HEK293 (cell line): ENCODE measurements around the gene L3MBTL1.

Source experiments
- CTCF ChIA-PET: fragments of 350-600 bp; formaldehyde crosslinking; extraction: SDS; loops from one replicate; lab custom pipeline; 2021; ENCODE audit warnings: antibody characterized with exemption; lab: Yijun Ruan, JAX
- POLR2A ChIA-PET: fragments of 300-600 bp; formaldehyde crosslinking; extraction: SDS; loops from one replicate; lab custom pipeline; 2020; ENCODE audit warnings: antibody characterized with exemption, inconsistent platforms; lab: Yijun Ruan, JAX
- H3K27ac ChIP-seq: fragments of 200-500 bp; sonication (Bioruptor generic); 2 replicates; pipeline ENCODE4 v1.5.1; 2014; ENCODE audit warnings: low read depth, low read length, control low read depth, inconsistent platforms; ENCODE audit errors: extremely low read depth
- H3K36me3 ChIP-seq, 2 experiments: fragments of 200-500 bp in 1 of 2; sonication (Bioruptor generic) in 1 of 2; 1 replicate in 1 of 2; 2 replicates in 1 of 2; pipeline ENCODE4 v1.5.1; 2014 to 2017; ENCODE audit warnings: inconsistent platforms in 2 of 2, low read length in 2 of 2; ENCODE audit not compliant: control insufficient read depth in 2 of 2, insufficient read depth in 1 of 2
- H3K4me1 ChIP-seq: fragments of 200-500 bp; sonication (Bioruptor generic); 2 replicates; pipeline ENCODE4 v1.5.1; 2014; ENCODE audit warnings: mild to moderate bottlenecking, low read length, inconsistent platforms; ENCODE audit not compliant: control insufficient read depth, insufficient read depth
- H3K4me3 ChIP-seq: 2 replicates; pipeline ENCODE4 v1.5.1; 2011; ENCODE audit warnings: low read depth, mild to moderate bottlenecking, control low read depth, low read length, moderate library complexity
- H3K9me3 ChIP-seq: fragments of 200-500 bp; sonication (Bioruptor generic); 2 replicates; pipeline ENCODE4 v1.5.1; 2014; ENCODE audit warnings: low read depth, low read length, inconsistent platforms; ENCODE audit not compliant: control insufficient read depth, insufficient read depth
- KLF1 ChIP-seq: fragments of 450-650 bp; formaldehyde crosslinking; IDR thresholded peaks from 2 replicates; pipeline ENCODE4 v1.5.1; 2016; ENCODE audit warnings: missing biosample characterization, missing genetic modification characterization
- SALL2 ChIP-seq: fragments of 450-650 bp; formaldehyde crosslinking; IDR thresholded peaks from 2 replicates; pipeline ENCODE4 v1.5.0; 2017; ENCODE audit warnings: missing biosample characterization, mild to moderate bottlenecking, missing genetic modification characterization, borderline replicate concordance
- ZBTB48 ChIP-seq: fragments of 450-650 bp; formaldehyde crosslinking; IDR thresholded peaks from 2 replicates; pipeline ENCODE4 v1.5.1; 2016; ENCODE audit warnings: missing biosample characterization, missing genetic modification characterization
- ZNF155 ChIP-seq: fragments of 450-650 bp; formaldehyde crosslinking; IDR thresholded peaks from 2 replicates; pipeline ENCODE4 v1.5.1; 2016; ENCODE audit warnings: missing biosample characterization, missing genetic modification characterization
- ZNF157 ChIP-seq: fragments of 450-650 bp; formaldehyde crosslinking; IDR thresholded peaks from 2 replicates; pipeline ENCODE4 v1.5.1; 2016; ENCODE audit warnings: missing biosample characterization, missing genetic modification characterization
- ZNF221 ChIP-seq: fragments of 450-650 bp; formaldehyde crosslinking; IDR thresholded peaks from 2 replicates; pipeline ENCODE4 v1.5.1; 2017; ENCODE audit warnings: missing biosample characterization, missing genetic modification characterization, borderline replicate concordance
- ZNF48 ChIP-seq: fragments of 450-650 bp; formaldehyde crosslinking; IDR thresholded peaks from 2 replicates; pipeline ENCODE4 v1.5.1; 2016; ENCODE audit warnings: missing biosample characterization, missing genetic modification characterization
- ZNF510 ChIP-seq: fragments of 450-650 bp; formaldehyde crosslinking; IDR thresholded peaks from 2 replicates; pipeline ENCODE4 v1.5.1; 2018; ENCODE audit warnings: mild to moderate bottlenecking, missing genetic modification characterization, missing biosample characterization; ENCODE audit not compliant: insufficient replicate concordance
- ZNF571 ChIP-seq: fragments of 450-650 bp; formaldehyde crosslinking; IDR thresholded peaks from 2 replicates; pipeline ENCODE4 v1.5.0; 2017; ENCODE audit warnings: missing biosample characterization, missing genetic modification characterization
- ZNF596 ChIP-seq: fragments of 450-650 bp; IDR thresholded peaks from 2 replicates; pipeline ENCODE4 v1.5.0; 2018; ENCODE audit warnings: missing biosample characterization, mild to moderate bottlenecking, missing genetic modification characterization, moderate library complexity
- TF ChIP-seq, protein P1 (sequence below): fragments of 450-650 bp; formaldehyde crosslinking; IDR thresholded peaks from 2 replicates; pipeline ENCODE4 v1.5.1; 2016; ENCODE audit warnings: missing biosample characterization, missing genetic modification characterization
- TF ChIP-seq, protein P2 (sequence below): fragments of 450-650 bp; formaldehyde crosslinking; IDR thresholded peaks from 2 replicates; pipeline ENCODE4 v1.5.1; 2017; ENCODE audit warnings: missing biosample characterization, mild to moderate bottlenecking, missing genetic modification characterization, moderate library complexity
- TF ChIP-seq, protein P3 (sequence below): fragments of 450-650 bp; formaldehyde crosslinking; IDR thresholded peaks from 2 replicates; pipeline ENCODE4 v1.5.1; 2016; ENCODE audit warnings: missing biosample characterization, missing genetic modification characterization, borderline replicate concordance
- TF ChIP-seq, protein P4 (sequence below): fragments of 450-650 bp; formaldehyde crosslinking; IDR thresholded peaks from 2 replicates; pipeline ENCODE4 v1.5.1; 2016; ENCODE audit warnings: missing biosample characterization, missing genetic modification characterization

L3MBTL1 gene

DNA sequence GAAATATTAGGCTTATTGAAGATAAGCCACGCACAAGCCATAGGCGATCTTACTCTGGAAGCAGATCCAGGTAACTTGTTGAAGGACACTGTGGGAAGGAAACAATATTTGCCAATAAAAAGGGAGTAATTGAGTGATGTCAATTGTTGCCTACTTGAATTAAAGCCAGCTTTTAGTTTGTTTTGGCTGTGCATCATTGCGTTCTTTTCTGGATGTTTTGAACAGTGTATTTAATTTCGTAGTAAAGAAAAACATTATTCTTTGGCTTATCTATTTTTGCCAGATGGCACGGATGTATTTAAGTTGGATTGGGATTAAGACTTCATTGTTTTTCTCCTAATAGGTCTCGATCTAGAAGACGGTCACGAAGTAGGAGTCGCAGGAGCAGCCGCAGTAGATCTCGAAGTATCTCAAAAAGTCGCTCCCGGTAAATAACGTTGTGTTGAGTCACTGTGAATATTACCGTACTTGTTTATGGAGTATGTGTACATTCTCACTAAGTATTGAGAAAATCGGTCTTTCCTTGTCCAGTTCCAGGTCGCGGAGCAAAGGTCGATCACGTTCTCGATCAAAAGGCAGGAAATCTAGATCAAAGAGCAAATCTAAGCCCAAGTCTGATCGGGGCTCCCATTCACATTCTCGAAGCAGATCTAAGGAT lies 47.2 kb upstream of the L3MBTL1 start:
- ChIA-PET CTCF (interaction anchor here (0.6 kb wide), 1 partner anchor 295 kb away, joined by 4 read pairs; no protein-coding TSS in a partner anchor), POLR2A (interaction anchor here (2.3 kb wide), 1 partner anchor 54 kb away, joined by 5 read pairs; no protein-coding TSS in a partner anchor)
- peaks cover 48 to 65% of the 10 kb centered on the region in 2 experiments for H3K36me3 ChIP-seq
- no peaks in the 10 kb centered on the region for H3K9me3 ChIP-seq
- no peak for TF ChIP-seq ZBTB48 (tag by site-specific recombination)
- TF ChIP-seq, protein P1, sequence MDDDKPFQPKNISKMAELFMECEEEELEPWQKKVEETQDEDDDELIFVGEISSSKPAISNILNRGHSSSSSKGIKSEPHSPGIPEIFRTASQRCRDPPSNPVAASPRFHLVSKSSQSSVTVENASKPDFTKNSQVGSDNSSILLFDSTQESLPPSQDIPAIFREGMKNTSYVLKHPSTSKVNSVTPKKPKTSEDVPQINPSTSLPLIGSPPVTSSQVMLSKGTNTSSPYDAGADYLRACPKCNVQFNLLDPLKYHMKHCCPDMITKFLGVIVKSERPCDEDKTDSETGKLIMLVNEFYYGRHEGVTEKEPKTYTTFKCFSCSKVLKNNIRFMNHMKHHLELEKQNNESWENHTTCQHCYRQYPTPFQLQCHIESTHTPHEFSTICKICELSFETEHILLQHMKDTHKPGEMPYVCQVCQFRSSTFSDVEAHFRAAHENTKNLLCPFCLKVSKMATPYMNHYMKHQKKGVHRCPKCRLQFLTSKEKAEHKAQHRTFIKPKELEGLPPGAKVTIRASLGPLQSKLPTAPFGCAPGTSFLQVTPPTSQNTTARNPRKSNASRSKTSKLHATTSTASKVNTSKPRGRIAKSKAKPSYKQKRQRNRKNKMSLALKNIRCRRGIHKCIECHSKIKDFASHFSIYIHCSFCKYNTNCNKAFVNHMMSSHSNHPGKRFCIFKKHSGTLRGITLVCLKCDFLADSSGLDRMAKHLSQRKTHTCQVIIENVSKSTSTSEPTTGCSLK (tag by site-specific recombination): no peak
- no peak for TF ChIP-seq ZNF221
- no peak for TF ChIP-seq ZNF155 (tag by site-specific recombination)
- TF ChIP-seq, protein P2, sequence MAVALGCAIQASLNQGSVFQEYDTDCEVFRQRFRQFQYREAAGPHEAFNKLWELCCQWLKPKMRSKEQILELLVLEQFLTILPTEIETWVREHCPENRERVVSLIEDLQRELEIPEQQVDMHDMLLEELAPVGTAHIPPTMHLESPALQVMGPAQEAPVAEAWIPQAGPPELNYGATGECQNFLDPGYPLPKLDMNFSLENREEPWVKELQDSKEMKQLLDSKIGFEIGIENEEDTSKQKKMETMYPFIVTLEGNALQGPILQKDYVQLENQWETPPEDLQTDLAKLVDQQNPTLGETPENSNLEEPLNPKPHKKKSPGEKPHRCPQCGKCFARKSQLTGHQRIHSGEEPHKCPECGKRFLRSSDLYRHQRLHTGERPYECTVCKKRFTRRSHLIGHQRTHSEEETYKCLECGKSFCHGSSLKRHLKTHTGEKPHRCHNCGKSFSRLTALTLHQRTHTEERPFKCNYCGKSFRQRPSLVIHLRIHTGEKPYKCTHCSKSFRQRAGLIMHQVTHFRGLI: no peak
- TF ChIP-seq, protein P3, sequence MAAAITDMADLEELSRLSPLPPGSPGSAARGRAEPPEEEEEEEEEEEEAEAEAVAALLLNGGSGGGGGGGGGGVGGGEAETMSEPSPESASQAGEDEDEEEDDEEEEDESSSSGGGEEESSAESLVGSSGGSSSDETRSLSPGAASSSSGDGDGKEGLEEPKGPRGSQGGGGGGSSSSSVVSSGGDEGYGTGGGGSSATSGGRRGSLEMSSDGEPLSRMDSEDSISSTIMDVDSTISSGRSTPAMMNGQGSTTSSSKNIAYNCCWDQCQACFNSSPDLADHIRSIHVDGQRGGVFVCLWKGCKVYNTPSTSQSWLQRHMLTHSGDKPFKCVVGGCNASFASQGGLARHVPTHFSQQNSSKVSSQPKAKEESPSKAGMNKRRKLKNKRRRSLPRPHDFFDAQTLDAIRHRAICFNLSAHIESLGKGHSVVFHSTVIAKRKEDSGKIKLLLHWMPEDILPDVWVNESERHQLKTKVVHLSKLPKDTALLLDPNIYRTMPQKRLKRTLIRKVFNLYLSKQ (tag by site-specific recombination): no peak
- TF ChIP-seq ZNF571 (tag by site-specific recombination): no peak
- TF ChIP-seq ZNF157 (tag by site-specific recombination): no peak
- no peak for TF ChIP-seq ZNF510 (tag by site-specific recombination)
- TF ChIP-seq, protein P4, sequence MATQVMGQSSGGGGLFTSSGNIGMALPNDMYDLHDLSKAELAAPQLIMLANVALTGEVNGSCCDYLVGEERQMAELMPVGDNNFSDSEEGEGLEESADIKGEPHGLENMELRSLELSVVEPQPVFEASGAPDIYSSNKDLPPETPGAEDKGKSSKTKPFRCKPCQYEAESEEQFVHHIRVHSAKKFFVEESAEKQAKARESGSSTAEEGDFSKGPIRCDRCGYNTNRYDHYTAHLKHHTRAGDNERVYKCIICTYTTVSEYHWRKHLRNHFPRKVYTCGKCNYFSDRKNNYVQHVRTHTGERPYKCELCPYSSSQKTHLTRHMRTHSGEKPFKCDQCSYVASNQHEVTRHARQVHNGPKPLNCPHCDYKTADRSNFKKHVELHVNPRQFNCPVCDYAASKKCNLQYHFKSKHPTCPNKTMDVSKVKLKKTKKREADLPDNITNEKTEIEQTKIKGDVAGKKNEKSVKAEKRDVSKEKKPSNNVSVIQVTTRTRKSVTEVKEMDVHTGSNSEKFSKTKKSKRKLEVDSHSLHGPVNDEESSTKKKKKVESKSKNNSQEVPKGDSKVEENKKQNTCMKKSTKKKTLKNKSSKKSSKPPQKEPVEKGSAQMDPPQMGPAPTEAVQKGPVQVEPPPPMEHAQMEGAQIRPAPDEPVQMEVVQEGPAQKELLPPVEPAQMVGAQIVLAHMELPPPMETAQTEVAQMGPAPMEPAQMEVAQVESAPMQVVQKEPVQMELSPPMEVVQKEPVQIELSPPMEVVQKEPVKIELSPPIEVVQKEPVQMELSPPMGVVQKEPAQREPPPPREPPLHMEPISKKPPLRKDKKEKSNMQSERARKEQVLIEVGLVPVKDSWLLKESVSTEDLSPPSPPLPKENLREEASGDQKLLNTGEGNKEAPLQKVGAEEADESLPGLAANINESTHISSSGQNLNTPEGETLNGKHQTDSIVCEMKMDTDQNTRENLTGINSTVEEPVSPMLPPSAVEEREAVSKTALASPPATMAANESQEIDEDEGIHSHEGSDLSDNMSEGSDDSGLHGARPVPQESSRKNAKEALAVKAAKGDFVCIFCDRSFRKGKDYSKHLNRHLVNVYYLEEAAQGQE: no peak
- H3K27ac ChIP-seq: no peak overlapping the region
- no peaks in the 10 kb centered on the region for H3K4me1 ChIP-seq
- no peak overlapping the region for H3K4me3 ChIP-seq

DNA sequence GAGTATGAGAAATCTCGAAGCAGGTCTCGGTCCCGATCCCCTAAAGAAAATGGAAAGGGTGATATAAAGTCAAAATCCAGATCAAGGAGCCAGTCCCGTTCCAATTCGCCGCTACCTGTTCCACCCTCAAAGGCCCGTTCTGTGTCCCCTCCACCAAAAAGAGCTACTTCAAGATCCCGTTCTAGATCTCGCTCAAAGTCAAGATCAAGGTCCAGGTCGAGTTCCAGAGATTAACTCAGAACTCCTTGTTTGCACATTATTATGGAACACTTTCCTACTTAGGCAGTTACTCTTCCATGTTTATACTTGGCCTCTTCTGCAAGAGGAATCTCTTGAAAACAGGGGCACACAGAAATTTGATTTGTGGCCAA lies 46.7 kb upstream of the L3MBTL1 start:
- CTCF ChIA-PET: interaction anchor here (0.6 kb wide), 1 partner anchor 294 kb away, joined by 4 read pairs; no protein-coding TSS in a partner anchor
- H3K36me3 ChIP-seq: peaks cover 51 to 70% of the 10 kb centered on the region in 2 experiments
- no peaks in the 10 kb centered on the region for H3K9me3 ChIP-seq
- no peak overlapping the region for H3K27ac ChIP-seq
- peak; percentile 51; the same call in 1 of the 2 replicates for TF ChIP-seq ZNF596
- TF ChIP-seq SALL2 (tag by site-specific recombination): no peak
- no peak for TF ChIP-seq ZNF48 (tag by site-specific recombination)
- no peak for TF ChIP-seq KLF1 (tag by site-specific recombination)
- TF ChIP-seq, all 188 proteins: peak for 1
- Histone ChIP-seq H3K4me1 (no peaks in the 10 kb centered on the region), H3K4me3 (no peak overlapping the region)
- POLR2A ChIA-PET: interaction anchor here (0.6 to 2.3 kb wide), 5 partner anchors 29 to 542 kb away, joined by 3 to 6 read pairs (median 4); no protein-coding TSS in a partner anchor
